ENCODE data around the gene CSTPP1. TPM values are rescaled to one million over a fixed set of nuclear protein-coding genes. Genes with fewer than 3 reads are reported as not detected.

CSTPP1 gene
- total and polyA plus RNA-seq, 2 of the 8 experiments (the other 6 are each of a cell fraction or from before 2014, with no cell fraction given): 24.2 to 28.7 TPM

GRCh38 chr11:47132490-47132889 is 195.9 kb downstream of the CSTPP1 start (continued):
- TF ChIP-seq, protein P1, sequence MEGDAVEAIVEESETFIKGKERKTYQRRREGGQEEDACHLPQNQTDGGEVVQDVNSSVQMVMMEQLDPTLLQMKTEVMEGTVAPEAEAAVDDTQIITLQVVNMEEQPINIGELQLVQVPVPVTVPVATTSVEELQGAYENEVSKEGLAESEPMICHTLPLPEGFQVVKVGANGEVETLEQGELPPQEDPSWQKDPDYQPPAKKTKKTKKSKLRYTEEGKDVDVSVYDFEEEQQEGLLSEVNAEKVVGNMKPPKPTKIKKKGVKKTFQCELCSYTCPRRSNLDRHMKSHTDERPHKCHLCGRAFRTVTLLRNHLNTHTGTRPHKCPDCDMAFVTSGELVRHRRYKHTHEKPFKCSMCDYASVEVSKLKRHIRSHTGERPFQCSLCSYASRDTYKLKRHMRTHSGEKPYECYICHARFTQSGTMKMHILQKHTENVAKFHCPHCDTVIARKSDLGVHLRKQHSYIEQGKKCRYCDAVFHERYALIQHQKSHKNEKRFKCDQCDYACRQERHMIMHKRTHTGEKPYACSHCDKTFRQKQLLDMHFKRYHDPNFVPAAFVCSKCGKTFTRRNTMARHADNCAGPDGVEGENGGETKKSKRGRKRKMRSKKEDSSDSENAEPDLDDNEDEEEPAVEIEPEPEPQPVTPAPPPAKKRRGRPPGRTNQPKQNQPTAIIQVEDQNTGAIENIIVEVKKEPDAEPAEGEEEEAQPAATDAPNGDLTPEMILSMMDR (IDR thresholded peaks at IDR 0.05; ENCODE audit: control extremely low read depth in 1 of 3, insufficient read depth in 1 of 3, low read depth in 1 of 3, low read length in 3 of 3): no peak
- TF ChIP-seq KDM5A (IDR thresholded peaks at IDR 0.05; ENCODE audit: low read length) (no peak), TCF12 (IDR thresholded peaks at IDR 0.05; ENCODE audit: low read depth, low read length) (no peak), ASH2L (IDR thresholded peaks at IDR 0.05; ENCODE audit: low read length) (no peak)
- TF ChIP-seq, protein P2, sequence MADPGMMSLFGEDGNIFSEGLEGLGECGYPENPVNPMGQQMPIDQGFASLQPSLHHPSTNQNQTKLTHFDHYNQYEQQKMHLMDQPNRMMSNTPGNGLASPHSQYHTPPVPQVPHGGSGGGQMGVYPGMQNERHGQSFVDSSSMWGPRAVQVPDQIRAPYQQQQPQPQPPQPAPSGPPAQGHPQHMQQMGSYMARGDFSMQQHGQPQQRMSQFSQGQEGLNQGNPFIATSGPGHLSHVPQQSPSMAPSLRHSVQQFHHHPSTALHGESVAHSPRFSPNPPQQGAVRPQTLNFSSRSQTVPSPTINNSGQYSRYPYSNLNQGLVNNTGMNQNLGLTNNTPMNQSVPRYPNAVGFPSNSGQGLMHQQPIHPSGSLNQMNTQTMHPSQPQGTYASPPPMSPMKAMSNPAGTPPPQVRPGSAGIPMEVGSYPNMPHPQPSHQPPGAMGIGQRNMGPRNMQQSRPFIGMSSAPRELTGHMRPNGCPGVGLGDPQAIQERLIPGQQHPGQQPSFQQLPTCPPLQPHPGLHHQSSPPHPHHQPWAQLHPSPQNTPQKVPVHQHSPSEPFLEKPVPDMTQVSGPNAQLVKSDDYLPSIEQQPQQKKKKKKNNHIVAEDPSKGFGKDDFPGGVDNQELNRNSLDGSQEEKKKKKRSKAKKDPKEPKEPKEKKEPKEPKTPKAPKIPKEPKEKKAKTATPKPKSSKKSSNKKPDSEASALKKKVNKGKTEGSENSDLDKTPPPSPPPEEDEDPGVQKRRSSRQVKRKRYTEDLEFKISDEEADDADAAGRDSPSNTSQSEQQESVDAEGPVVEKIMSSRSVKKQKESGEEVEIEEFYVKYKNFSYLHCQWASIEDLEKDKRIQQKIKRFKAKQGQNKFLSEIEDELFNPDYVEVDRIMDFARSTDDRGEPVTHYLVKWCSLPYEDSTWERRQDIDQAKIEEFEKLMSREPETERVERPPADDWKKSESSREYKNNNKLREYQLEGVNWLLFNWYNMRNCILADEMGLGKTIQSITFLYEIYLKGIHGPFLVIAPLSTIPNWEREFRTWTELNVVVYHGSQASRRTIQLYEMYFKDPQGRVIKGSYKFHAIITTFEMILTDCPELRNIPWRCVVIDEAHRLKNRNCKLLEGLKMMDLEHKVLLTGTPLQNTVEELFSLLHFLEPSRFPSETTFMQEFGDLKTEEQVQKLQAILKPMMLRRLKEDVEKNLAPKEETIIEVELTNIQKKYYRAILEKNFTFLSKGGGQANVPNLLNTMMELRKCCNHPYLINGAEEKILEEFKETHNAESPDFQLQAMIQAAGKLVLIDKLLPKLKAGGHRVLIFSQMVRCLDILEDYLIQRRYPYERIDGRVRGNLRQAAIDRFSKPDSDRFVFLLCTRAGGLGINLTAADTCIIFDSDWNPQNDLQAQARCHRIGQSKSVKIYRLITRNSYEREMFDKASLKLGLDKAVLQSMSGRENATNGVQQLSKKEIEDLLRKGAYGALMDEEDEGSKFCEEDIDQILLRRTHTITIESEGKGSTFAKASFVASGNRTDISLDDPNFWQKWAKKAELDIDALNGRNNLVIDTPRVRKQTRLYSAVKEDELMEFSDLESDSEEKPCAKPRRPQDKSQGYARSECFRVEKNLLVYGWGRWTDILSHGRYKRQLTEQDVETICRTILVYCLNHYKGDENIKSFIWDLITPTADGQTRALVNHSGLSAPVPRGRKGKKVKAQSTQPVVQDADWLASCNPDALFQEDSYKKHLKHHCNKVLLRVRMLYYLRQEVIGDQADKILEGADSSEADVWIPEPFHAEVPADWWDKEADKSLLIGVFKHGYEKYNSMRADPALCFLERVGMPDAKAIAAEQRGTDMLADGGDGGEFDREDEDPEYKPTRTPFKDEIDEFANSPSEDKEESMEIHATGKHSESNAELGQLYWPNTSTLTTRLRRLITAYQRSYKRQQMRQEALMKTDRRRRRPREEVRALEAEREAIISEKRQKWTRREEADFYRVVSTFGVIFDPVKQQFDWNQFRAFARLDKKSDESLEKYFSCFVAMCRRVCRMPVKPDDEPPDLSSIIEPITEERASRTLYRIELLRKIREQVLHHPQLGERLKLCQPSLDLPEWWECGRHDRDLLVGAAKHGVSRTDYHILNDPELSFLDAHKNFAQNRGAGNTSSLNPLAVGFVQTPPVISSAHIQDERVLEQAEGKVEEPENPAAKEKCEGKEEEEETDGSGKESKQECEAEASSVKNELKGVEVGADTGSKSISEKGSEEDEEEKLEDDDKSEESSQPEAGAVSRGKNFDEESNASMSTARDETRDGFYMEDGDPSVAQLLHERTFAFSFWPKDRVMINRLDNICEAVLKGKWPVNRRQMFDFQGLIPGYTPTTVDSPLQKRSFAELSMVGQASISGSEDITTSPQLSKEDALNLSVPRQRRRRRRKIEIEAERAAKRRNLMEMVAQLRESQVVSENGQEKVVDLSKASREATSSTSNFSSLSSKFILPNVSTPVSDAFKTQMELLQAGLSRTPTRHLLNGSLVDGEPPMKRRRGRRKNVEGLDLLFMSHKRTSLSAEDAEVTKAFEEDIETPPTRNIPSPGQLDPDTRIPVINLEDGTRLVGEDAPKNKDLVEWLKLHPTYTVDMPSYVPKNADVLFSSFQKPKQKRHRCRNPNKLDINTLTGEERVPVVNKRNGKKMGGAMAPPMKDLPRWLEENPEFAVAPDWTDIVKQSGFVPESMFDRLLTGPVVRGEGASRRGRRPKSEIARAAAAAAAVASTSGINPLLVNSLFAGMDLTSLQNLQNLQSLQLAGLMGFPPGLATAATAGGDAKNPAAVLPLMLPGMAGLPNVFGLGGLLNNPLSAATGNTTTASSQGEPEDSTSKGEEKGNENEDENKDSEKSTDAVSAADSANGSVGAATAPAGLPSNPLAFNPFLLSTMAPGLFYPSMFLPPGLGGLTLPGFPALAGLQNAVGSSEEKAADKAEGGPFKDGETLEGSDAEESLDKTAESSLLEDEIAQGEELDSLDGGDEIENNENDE (IDR thresholded peaks at IDR 0.05; ENCODE audit: insufficient replicate concordance, low read length): no peak
